IPS DF 4.7 (cell line): Measurements from ENCODE around the gene RNF144A.
A peak's percentile ranks its signal among the peaks of the same experiment; 100 is the strongest.

ENCODE experiments used
- DNase-seq: peaks from one replicate; pipeline ENCODE4 v3.0.0-alpha.2; 2013; ENCODE audit warnings: low spot score; ENCODE audit errors: extremely low read depth

RNF144A gene

DNA sequence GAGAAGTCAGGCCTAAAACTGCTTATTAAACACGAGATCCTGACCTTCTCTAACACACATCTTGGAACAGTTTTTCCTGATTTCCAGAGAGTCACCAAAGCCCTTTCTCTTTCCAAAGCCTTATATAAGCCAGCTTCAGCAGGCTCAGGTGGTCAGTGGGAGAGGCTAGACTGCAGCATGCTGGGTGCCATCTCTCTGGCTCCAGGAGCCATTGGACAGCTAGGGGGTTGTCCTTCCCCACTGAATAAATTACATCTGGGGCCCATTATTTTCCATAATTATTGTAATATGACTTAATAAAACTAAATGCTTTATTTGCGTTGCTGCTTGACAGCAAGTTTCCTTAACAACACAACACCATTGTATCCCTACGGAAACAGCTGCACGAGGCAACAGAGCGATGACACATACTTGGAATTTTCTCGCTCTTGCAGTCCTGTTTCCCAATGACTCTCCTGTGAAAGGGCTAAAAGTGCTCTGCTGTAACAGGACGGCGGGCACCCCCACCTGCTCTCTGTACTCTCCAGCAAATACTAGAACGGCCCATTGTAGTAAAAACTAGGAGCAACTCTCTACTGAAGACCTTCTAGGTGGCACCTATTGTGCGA, 160.6 kb downstream of the RNF144A start:
- DNase-seq: no peak

DNA sequence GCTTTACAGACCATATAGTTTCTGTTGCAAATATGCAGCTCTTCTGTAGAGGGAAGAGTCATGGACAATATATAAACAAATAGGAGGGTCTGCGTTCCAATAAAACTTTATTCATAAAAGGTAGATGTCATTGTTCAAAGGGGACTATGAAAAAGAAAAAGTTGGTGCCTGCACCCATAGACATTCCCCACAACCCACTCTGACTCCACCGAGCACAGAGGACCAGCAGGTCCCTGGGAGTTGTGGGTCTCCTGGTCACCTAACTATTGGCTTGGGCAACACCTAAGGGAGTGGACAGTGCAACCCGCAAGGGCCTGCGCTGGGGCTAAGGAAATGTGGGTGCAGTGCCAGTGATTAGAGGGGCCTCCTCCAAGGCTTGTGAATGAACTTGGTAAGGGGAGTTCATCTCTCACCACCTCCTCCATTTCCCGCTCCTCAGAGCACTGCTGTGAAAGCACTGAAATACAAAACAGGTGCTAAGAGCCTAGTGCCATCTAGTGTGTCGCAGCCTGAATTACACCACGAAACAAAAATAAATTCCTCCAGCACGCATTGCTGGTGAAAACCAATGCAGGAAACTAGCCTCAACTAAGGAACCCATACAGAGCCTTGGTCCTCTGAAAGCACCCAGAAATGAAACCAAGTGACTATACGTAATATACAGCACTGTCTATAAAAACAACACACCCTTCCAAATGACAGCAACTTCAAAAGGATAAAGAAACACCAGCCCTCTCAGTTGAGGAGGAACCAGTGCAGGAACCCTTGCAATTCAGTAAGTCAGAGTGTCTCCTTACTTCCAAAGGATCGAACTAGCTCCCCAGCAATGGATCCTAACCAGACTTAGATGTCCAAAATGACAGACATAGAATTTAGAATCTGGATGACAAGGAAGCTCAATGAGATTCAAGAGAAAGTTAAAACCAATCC, 166.6 kb downstream of the RNF144A start:
- DNase-seq: peak; percentile 51

DNA sequence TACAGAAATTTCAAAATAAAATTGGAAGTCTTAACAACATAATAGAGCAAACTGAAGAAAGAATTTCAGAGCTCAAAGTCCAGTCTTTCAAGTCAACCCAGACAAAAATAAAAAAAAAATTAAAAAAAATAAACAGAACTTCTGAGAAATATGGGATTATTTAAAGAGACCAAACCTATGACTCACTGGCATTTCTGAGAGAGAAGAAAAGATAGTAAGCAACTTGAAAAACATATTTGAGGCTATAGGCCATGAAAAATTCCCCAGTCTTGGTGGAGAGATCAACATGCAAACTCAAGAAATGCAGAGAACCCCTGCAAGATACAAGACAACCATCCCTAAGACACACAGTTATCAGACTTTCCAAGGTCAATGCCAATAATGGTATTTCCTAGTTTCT, 167.4 kb downstream of the RNF144A start:
- no peak for DNase-seq

DNA sequence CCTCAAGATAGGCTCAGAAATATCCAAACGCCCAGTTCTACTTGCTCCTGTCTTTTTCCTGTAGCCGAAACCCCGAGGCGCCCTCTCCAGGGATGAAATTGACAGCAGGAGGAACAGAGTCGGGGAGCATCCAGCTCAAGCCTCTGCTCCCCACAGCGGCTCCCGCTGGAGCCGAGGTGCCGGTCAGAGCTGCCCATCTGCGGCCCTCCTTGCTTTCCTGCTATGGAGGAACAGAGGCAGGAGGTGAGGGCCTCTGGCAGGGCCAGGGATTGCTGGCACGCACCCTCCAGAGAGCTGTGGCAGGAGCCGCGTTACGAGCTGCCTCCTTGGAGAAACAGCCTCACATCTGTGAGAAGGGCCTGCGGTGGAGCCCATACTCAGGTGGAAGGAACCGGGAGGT, 172.1 kb downstream of the RNF144A start:
- DNase-seq: no peak

DNA sequence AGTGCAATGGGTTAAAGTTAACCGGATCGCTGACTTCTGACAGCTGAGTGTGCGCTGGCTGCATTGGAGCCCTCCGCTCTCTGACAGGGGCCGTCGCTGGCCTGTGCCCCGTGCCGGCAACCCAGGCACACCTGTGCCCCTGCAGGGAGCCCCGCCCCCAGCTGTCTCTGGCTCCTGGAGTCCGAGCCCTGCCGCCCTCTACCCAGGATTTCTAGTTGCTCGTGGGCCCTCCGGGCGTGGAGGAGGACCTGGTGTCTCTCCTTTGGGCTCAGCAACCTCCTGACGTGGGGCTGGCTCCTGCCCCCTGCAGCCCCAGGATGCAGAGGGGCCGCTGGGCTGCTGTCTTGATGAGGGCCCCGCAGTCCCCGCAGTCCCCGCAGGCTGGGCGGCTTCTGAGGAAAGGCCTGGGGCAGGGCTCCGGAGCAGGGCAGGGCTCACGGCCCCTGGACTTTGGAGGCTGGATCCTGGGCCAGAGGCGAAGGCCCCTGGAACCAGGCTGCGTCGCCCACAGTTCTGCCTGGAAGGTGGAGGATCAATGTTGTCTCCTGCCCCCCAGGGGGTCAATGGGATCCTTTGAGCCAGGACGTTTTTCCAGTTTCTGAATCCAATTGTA, 172.8 kb downstream of the RNF144A start:
- no peak for DNase-seq

DNA sequence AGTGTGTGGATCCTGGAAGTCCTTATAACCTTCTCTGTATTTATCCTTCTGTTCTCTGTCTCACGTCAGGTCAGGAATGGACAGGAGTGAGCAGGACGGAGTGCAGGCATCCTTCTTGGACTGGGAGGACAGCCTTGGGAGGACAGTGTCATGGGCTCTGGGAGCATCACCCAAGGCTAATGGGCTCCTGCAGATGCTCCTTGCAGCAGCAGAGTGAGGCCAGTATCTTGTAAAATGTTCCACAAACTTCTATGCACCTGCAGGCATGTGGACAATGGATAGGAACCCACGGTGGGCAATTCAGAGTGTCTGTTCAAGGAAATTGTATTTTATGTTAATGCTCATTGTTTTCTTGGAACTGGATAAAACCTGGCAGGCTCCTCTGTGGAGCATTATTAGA, 176.2 kb downstream of the RNF144A start:
- no peak for DNase-seq
